GM12801 (cell line): ENCODE data around the gene LRSAM1.

ENCODE experiments used
- TF ChIP-seq, protein P1 (sequence below): IDR thresholded peaks from one replicate; pipeline ENCODE4 v1.5.1; 2011; ENCODE audit warnings: control low read depth; ENCODE audit not compliant: insufficient read length; ENCODE audit errors: extremely low read depth

LRSAM1 gene

DNA sequence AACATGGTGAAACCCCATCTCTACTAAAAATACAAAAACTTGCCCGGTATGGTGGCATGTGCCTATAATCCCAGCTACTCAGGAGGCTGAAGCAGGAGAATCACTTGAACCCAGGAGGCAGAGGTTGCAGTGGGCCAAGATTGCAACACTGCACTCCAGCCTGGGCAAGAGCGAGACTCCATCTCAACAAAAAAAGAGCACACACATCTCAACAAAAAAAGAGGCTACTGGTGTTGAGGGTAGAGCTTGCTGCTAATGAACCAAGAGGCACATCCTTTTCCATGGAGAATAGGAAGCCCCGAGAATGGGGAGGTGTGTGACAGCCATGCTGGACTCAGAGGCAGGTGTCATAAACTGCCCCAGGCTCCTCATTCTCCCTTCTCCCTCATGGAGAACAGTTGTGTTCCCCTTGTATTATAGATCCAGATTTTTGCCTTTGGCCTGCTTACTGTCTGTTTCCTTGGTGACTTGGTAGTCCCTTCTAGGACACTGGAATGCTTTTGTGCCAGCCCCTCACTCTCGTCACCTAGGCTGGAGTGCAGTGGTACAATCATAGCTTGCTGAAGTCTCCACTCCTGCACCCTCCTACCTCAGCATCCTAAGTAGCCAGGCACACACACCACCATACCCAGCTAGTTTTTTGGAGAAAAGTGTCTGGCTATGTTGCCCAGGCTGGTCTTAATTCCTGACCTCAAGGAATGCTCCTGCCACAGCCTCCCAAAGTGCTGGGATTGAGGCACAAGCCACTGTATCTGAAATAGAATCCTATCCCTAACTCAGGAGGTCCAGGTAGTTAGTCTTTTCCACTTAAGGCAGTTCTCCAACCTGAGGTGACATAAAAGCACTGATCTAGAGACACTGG, 5.2 kb upstream of the LRSAM1 start:
- TF ChIP-seq, protein P1, sequence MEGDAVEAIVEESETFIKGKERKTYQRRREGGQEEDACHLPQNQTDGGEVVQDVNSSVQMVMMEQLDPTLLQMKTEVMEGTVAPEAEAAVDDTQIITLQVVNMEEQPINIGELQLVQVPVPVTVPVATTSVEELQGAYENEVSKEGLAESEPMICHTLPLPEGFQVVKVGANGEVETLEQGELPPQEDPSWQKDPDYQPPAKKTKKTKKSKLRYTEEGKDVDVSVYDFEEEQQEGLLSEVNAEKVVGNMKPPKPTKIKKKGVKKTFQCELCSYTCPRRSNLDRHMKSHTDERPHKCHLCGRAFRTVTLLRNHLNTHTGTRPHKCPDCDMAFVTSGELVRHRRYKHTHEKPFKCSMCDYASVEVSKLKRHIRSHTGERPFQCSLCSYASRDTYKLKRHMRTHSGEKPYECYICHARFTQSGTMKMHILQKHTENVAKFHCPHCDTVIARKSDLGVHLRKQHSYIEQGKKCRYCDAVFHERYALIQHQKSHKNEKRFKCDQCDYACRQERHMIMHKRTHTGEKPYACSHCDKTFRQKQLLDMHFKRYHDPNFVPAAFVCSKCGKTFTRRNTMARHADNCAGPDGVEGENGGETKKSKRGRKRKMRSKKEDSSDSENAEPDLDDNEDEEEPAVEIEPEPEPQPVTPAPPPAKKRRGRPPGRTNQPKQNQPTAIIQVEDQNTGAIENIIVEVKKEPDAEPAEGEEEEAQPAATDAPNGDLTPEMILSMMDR, result no peak

DNA sequence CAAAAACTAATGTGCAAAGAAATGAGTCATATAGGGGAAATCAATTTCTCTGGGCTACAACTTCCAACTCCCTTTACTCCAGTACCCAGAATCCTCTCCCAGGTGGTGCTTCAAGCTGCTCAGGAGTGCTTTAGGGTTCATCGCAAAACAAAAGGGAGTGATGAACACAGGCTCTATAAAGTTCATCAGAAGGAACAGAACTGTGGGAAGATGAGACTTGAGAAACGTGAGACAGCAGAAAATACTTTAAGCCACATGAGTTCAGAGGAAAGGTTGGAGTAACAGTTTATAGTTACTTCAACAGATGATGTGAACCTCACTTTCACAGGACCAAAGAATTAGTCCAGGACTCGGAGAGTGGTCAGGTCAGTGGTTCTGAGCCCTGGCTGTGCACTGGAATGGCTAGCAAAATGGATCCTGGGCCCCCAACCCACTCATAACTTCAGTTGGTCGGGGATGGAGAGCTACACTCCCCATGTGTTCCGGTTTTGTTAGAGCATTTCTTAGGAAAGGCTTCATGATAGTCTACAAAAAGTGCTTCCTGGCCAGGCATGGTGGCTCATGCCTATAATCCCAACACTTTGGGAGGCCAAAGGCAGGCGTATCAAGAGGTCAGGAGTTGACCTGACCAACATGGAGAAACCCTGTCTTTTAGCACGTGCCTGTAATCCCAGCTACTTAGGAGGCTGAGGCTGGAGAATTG, 4.4 kb upstream of the LRSAM1 start:
- TF ChIP-seq, protein P1, result no peak

DNA sequence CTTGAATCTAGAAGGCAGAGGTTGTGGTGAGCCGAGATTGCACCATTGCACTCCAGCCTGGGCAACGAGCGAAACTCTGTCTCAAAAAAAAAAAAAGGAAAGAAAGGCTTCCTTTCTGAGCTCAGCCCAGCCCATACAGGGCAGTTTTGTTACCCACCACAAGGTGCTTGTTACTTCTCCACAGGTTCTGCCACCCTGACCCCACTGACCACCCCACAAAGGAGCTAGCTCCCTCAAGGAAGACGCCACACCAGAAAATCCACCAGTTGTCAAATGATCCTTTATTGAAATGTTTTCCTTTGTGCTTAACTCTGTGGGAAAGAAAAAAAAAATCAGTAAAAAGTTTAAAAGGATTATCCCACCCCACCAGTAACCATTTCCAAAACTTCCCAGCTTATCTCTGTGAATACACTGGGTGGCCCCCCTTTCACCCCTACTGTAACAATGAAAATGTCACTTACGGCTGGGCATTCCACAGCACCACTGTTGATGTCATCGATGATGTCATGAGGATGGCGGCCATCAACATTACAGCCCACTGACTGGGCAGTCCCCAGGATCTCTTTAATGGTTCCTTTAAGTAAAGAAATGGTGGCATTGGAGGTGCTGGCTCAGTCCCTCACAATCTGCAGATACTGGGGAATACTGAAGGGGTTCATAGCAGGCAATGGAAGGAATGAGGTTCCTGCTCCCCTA, 3.7 kb upstream of the LRSAM1 start:
- TF ChIP-seq, protein P1, result no peak

DNA sequence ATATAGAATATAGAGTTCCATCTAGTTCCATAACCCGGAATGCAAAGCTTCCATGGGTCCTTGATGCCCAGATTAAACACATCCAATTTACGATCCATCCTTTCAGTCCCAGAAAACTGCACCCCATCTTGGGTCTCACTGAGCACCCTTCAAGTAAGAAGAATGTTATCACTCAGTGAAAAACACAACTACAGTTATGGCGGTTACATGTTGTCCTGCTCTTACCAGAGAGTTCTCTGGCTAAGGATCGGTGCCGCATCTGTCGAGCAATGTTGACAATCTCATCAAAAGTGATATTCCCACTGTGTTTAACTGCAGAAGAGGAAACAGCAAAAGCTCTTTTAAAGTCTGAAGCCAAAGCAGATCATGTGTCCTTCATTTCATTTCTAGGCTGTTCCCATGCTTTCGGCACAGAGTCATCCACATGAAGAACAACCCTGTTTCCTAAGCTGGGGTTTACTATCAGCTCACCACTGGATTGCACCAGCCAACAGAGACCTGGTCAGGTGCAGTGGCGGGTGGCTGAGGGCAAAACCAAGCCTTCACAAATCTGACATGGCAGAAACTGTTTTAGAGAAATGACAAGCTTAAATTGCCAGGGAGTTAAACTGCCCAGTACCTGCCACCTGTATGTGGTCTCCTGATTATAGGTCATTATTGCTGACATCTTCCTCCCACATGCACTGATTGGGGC, 3.1 kb upstream of the LRSAM1 start:
- TF ChIP-seq, protein P1, result no peak

DNA sequence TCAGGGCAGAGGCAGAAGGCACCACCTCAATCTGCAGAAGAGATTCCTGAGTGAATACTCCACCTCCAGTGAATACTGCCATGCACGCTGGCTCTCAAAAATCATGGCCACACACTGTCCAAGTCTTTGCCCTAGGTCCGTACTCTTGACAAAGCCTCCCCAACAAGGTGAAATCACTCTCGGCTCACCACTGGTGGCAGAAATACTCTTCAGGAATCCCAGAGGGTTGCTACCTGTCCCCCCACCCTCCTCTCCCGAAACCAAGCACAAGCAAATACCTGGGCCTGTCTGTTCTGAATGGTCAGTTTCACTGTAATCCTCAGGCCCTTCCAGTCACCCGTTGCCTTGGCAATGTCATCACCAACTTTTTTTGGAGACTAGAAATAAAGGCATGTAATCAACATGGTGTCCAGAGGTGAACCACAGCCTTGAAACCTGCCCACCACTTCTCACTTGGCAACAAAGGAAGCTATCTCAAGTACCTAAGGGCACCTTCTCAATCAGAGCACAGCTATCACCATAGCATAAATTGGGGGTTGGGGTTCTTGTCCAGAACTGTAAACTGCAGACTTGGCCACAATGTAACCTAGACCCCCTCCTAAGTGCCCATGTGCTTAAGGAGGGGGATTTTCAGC, 1.9 kb upstream of the LRSAM1 start:
- TF ChIP-seq, protein P1, result no peak

DNA sequence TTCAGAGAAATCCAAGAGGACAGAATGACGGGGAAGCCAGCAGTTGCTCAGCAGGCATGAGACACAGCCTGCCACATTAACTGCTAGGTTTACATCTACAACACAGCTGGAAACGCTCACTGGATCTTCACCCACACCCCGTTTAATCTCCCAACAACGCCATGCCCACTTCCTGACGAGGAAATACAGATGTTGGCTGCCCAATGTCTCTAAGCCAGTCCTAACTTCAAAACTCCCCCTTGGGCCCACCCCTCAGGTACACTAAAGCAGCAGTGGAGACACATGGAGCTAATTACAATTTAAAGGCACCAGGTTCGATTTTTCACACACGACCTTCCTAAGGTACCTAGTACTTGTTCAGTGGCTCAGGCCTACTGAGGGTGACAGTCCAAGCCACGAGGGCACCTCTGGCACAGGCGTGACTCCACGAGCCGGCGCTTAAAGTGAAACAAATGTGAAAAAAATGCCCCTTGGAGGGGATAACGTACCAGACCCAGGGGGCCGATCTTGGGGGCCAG, 1.0 kb upstream of the LRSAM1 start:
- TF ChIP-seq, protein P1, result no peak
